Hepatic stellate cell (primary cell): ENCODE measurements around the gene NRXN3.

Experiments used
- DNase-seq: peaks from one replicate; pipeline ENCODE4 v3.0.0; 2011; ENCODE audit warnings: low spot score

The NRXN3 gene

GRCh38 chr14:79476552-79476951 lies 1306.4 kb downstream of the NRXN3 start:
- DNase-seq, result no peak

GRCh38 chr14:79480212-79480611 lies 1310.0 kb downstream of the NRXN3 start:
- DNase-seq, result no peak

- no peak for DNase-seq
Observed at GRCh38 chr14:79482825-79483224, 1312.7 kb downstream of the NRXN3 start.

- DNase-seq, result peak; percentile 33
Observed at GRCh38 chr14:79483477-79484388, 1313.6 kb downstream of the NRXN3 start.

GRCh38 chr14:79487632-79488031 lies 1317.5 kb downstream of the NRXN3 start:
- DNase-seq, result no peak

GRCh38 chr14:79491161-79491560 lies 1321.0 kb downstream of the NRXN3 start:
- no peak for DNase-seq

- DNase-seq, result no peak
Observed at GRCh38 chr14:79493081-79493645, 1323.0 kb downstream of the NRXN3 start.

- DNase-seq, result peak; percentile 24
Observed at GRCh38 chr14:79496701-79497100, 1326.5 kb downstream of the NRXN3 start.

GRCh38 chr14:79500489-79500888 lies 1330.3 kb downstream of the NRXN3 start:
- no peak for DNase-seq

- DNase-seq, result no peak
Observed at GRCh38 chr14:79502136-79502750, 1332.1 kb downstream of the NRXN3 start.

- DNase-seq, result no peak
Observed at GRCh38 chr14:79502751-79503148, 1332.6 kb downstream of the NRXN3 start.

GRCh38 chr14:79510659-79511058 lies 1340.5 kb downstream of the NRXN3 start:
- peak; percentile 35 for DNase-seq

- DNase-seq, result no peak
Observed at GRCh38 chr14:79511146-79511545, 1341.0 kb downstream of the NRXN3 start.

GRCh38 chr14:79513446-79513845 lies 1343.3 kb downstream of the NRXN3 start:
- no peak for DNase-seq

- no peak for DNase-seq
Observed at GRCh38 chr14:79514700-79515099, 1344.5 kb downstream of the NRXN3 start.

GRCh38 chr14:79515158-79515557 lies 1345.0 kb downstream of the NRXN3 start:
- no peak for DNase-seq

GRCh38 chr14:79516009-79516408 lies 1345.8 kb downstream of the NRXN3 start:
- DNase-seq, result no peak

GRCh38 chr14:79525416-79525815 lies 1355.2 kb downstream of the NRXN3 start:
- DNase-seq, result no peak

GRCh38 chr14:79528828-79529416 lies 1358.7 kb downstream of the NRXN3 start:
- DNase-seq, result no peak

- DNase-seq, result no peak
Observed at GRCh38 chr14:79530555-79530954, 1360.4 kb downstream of the NRXN3 start.

GRCh38 chr14:79534703-79535353 lies 1364.7 kb downstream of the NRXN3 start:
- DNase-seq, result no peak

GRCh38 chr14:79540394-79540793 lies 1370.2 kb downstream of the NRXN3 start:
- no peak for DNase-seq
